T-helper 1 cell treated with Interleukin-12 subunit alpha and Interleukin-12 subunit beta and Interleukin-4 antibody, amounts not matched to agents 30 μg/mL and 1 μg/mL, for 36 hours (primary cell): ENCODE data around the gene KCTD17.

Experiments used
- H3K27ac Mint-ChIP-seq: one replicate; pipeline ENCODE4 v1.8.0; 2021; ENCODE audit warnings: mild to moderate bottlenecking, mixed read lengths
- H3K27me3 Mint-ChIP-seq: one replicate; pipeline ENCODE4 v1.8.0; 2021; ENCODE audit warnings: low read depth, mixed read lengths
- H3K36me3 Mint-ChIP-seq: one replicate; pipeline ENCODE4 v1.8.0; 2021; ENCODE audit warnings: low read depth, mixed read lengths
- H3K4me1 Mint-ChIP-seq: one replicate; pipeline ENCODE4 v1.8.0; 2021; ENCODE audit warnings: low read depth, mixed read lengths
- H3K4me3 Mint-ChIP-seq: one replicate; pipeline ENCODE4 v1.8.0; 2021; ENCODE audit warnings: mild to moderate bottlenecking, moderate library complexity, mixed read lengths
- H3K9me3 Mint-ChIP-seq: one replicate; pipeline ENCODE4 v1.8.0; 2021; ENCODE audit warnings: mixed read lengths

Gene KCTD17

DNA sequence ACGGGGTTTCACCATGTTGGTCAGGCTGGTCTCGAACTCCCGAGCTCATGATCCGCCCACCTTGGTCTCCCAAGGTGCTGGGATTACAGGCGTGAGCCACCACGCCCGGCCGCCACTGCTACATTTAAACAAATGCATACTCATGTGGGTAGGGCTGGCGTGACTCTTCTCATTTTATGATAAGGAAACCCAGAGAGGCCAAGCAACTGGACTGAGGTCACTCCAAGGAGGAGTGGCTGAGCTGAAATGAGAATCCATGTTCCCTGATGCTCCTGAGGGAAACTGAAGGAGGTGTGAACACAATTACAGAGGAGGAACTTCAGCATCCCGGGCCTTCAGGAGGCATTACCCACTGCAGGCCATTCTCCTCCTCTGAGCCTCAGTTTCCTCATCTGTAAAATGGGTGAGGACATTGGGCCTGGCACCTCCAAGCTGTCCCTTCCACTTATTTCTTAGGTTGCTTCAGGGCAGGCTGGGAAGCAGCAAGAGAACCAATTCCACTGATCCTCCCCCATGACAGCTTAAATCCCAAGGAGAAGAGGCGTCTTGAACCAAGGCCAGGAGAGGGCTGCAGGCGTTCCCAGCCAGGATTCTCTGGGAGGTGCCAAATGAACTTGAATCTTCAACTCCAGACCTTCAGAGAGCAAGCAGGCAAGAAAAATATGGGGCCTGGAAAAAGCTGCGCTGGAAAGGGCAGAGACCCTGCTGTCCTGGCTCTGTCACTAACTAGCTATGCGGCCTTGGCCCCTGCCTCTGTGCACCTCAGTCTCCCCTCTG lies 35.2 kb upstream of the KCTD17 start:
- H3K36me3 Mint-ChIP-seq, result no peaks in the 10 kb centered on the region
- H3K27me3 Mint-ChIP-seq, result peaks cover 6% of the 10 kb centered on the region
- H3K27ac Mint-ChIP-seq, result no peak overlapping the region
- no peak overlapping the region for H3K4me3 Mint-ChIP-seq
- no peaks in the 10 kb centered on the region for H3K9me3 Mint-ChIP-seq
- H3K4me1 Mint-ChIP-seq, result peaks cover 11% of the 10 kb centered on the region

DNA sequence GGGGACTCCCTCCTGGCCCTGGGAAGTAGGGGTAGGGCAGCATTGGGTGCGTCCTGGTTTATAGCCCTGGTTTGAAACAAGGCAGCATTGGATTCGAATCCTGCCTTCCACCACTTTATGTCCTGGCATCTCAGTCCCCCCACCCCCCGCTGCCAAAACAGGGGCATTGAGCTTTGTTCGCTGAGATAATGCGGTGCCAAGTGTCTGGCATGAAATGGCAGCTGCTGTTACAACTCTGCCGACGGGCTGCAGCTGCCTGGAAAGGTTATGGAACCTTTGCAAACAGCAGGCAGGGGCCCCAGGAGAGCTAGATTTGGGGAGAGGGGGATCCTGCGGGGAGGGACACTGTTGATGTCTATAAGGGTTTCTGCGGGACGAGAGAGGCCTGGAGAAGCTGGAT lies 34.2 kb upstream of the KCTD17 start:
- peaks cover 6% of the 10 kb centered on the region for H3K27me3 Mint-ChIP-seq
- no peak overlapping the region for H3K27ac Mint-ChIP-seq
- H3K9me3 Mint-ChIP-seq, result no peaks in the 10 kb centered on the region
- H3K4me3 Mint-ChIP-seq, result peak overlapping the region; percentile 40
- no peaks in the 10 kb centered on the region for H3K36me3 Mint-ChIP-seq
- H3K4me1 Mint-ChIP-seq, result peaks cover 18% of the 10 kb centered on the region

DNA sequence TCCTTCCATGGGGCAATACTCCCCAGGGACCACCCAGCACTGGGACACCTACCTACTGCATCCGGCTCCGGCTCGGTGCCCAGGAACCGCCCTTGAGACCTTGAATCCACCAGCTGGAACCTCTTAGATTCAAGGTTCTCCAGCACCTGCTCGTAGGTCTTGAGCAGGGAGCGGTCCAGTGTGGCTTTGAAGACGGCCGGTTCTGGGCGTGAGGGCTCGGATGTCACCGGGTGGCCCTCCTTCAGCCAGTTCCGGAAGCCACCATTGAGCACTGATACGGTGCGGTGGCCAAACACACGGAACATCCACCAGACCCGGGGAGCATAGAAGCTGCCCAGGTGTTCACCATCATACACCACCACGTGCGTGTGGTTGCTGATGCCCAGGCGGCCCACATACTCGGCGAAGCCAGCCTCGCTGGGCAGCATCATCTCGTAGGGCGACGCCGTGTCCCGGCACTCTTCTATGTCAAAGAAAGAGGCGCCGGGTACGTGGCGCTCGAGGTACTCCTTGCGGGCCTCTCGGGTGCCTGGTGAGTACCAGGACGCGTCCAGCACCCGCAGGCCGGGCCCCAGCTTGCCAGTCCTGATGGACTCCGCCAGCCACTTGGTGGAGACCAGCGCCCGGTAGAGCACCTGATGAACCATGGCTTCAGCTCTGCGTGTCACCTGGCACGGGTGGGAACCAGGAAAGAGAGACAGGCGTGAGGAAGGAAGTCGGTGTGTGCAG lies 33.3 kb upstream of the KCTD17 start:
- Mint-ChIP-seq H3K9me3 (no peaks in the 10 kb centered on the region), H3K27ac (peak overlapping the region; percentile 73), H3K4me3 (peak overlapping the region; percentile 82), H3K27me3 (peaks cover 6% of the 10 kb centered on the region), H3K36me3 (no peaks in the 10 kb centered on the region), H3K4me1 (peaks cover 18% of the 10 kb centered on the region)

DNA sequence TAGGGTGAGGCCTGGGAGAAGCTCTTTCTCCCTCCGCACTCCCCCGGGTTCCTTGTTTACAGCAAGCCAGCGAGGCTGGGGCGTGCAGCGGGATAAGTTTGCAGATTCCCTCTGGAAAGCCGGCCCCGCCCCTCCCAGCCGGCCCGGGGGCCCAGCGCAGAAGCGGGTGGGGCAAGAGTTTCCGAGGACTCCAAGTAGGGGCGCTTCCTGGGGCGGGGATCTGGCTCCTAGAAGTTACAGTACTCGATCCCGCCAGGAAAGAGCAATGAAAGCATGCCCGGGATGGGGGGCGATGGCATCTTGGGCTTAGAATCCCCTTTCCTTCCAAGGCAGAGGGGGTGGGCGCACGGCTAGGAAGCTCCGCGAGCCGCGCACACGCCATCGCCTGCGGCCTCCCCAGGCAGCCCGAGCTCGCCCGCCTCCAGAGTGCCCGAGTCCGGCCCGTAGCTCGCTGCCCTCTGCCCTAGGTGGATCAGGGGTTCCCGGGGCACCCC lies 32.7 kb upstream of the KCTD17 start:
- H3K36me3 Mint-ChIP-seq, result no peaks in the 10 kb centered on the region
- H3K27me3 Mint-ChIP-seq, result peaks cover 6% of the 10 kb centered on the region
- no peaks in the 10 kb centered on the region for H3K9me3 Mint-ChIP-seq
- peak overlapping the region; percentile 73 for H3K27ac Mint-ChIP-seq
- H3K4me3 Mint-ChIP-seq, result peak overlapping the region; percentile 82
- peaks cover 18% of the 10 kb centered on the region for H3K4me1 Mint-ChIP-seq

DNA sequence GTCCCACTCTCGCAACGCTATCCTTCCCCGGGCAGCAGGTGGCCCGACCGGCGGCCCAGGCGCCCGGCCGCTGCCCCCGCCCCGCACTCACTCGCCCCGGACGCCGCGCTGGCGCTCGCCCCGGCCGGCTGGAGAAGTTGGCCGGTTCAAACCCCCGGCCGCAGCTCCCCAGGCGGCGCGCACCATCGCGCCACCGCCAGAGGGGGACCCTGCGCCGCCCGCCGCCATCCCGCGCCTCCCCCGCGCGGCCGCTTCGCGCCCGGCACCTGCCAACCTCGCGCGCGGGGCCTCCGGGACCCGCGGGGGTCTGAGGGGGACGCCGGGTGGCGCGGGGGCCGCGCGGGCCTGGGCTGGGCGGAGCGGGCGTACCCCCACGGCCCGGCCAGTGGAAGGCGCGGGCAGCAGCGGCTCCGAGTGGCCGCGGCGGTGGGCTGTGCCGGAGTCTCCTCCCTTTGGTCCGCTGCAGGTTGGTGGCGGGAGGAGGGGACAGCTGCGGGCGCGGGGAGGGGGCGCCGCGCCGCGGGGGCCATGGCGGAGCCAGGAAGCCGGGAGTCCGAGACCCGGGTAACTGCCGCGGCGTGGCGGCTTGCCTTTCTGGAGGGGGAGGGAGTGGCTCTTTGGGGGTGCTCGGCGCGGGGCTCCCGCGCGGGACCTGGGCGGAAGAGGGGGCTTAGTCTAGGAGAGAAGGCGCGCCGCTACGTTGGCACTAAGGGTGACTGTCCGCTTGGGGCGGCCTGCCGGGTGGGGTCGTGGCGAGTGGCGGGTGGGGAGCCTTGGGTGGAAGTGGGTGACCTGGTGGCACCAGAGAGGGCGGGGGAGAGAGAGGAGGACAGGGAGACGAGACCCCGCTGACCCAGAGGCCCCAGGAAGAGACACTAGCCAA lies 32.0 kb upstream of the KCTD17 start, which contains the start of the genes MPST and TST:
TSS of gene MPST (plus strand) at position 434 of the 883 bp plus-strand sequence. CDS start at position 529, 95 bp downstream.
TSS of gene TST (minus strand) at position 139 of the 883 bp plus-strand sequence. CDS start 715 bp downstream, outside the sequence.
- H3K27me3 Mint-ChIP-seq, result peaks cover 6% of the 10 kb centered on the region
- no peaks in the 10 kb centered on the region for H3K36me3 Mint-ChIP-seq
- peak within 1 kb of the TSS; percentile 88 for H3K4me3 Mint-ChIP-seq
- peak within 1 kb of the TSS; percentile 73 for H3K27ac Mint-ChIP-seq
- no peaks in the 10 kb centered on the region for H3K9me3 Mint-ChIP-seq
- peaks cover 18% of the 10 kb centered on the region for H3K4me1 Mint-ChIP-seq

DNA sequence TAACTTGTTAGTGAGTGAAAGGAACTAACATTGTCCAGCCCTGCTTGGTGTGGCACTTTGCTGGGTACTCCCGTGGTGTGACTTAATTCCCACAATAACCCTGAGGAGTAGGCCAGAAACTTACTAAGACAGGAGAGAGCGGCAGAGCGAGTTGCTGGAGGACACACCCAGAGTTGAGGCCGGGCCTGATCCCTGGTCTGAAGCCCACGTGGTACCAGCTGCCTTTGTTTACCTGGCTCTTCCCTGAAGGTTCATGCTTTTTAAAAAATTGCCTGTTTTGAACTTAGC lies 31.4 kb upstream of the KCTD17 start:
- H3K27ac Mint-ChIP-seq, result peak overlapping the region; percentile 67
- H3K36me3 Mint-ChIP-seq, result peaks cover 4% of the 10 kb centered on the region
- peaks cover 3% of the 10 kb centered on the region for H3K27me3 Mint-ChIP-seq
- peaks cover 22% of the 10 kb centered on the region for H3K4me1 Mint-ChIP-seq
- no peaks in the 10 kb centered on the region for H3K9me3 Mint-ChIP-seq
- H3K4me3 Mint-ChIP-seq, result peak overlapping the region; percentile 88

DNA sequence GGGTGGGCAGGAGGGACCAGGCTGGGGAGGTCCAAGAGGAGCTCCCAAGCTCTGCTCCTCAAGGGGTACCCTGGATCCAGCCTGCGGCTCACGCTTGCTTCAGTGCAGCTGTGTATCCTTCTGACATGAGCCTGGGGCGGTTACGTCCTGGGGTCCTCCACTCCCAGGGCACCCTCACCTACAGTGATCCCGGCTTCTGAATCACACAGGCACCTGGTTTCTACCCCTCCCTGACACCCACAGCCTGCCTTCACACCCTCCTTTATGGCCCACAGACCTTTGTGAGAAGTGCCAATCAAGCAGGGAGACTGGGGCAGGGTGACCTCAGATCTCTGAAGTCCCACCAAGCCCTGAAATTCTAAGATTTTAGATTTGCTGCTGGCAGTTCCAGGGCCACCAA lies 30.5 kb upstream of the KCTD17 start:
- H3K4me1 Mint-ChIP-seq, result peaks cover 22% of the 10 kb centered on the region
- no peak overlapping the region for H3K27ac Mint-ChIP-seq
- peaks cover 5% of the 10 kb centered on the region for H3K36me3 Mint-ChIP-seq
- no peaks in the 10 kb centered on the region for H3K9me3 Mint-ChIP-seq
- no peak overlapping the region for H3K4me3 Mint-ChIP-seq
- H3K27me3 Mint-ChIP-seq, result no peaks in the 10 kb centered on the region

DNA sequence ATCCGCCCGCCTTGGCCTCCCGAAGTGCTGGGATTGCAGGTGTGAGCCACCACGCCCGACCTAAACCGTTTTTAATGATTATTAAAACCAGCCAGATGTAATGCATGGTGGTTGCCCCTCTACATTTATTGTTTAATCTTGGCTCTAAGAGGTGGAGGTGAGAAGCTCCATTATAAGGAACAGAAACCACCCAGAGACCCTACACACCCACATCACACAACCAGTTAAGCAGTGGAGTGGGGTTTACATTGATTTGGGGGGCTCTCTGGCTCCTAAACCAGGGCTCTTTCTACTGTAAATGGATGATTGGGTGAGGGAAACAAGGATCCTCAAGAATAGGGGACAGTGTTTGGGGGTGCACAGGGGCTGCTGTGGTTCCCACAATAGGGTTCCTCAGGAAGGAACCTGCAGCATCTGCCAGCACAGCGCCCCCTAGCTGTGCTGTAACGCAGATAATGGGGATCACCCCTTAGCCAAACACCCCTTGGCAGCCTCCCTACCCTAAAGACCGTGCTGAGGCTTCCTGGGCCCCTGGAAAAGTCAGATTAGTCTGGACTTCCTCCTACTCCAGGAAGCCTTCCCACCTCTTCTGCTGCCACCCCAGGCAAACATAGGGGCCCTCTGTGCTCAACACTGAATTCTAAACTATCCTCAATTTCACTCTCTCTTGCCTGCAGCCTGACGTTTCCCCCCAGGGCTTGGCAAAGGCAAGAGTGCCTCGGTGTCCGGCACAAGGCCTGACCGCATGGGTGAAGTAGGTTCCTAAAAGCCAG lies 29.6 kb upstream of the KCTD17 start:
- H3K27ac Mint-ChIP-seq, result peak overlapping the region; percentile 77
- no peaks in the 10 kb centered on the region for H3K27me3 Mint-ChIP-seq
- peaks cover 5% of the 10 kb centered on the region for H3K36me3 Mint-ChIP-seq
- peak overlapping the region; percentile 72 for H3K4me3 Mint-ChIP-seq
- H3K4me1 Mint-ChIP-seq, result peaks cover 22% of the 10 kb centered on the region
- no peaks in the 10 kb centered on the region for H3K9me3 Mint-ChIP-seq

DNA sequence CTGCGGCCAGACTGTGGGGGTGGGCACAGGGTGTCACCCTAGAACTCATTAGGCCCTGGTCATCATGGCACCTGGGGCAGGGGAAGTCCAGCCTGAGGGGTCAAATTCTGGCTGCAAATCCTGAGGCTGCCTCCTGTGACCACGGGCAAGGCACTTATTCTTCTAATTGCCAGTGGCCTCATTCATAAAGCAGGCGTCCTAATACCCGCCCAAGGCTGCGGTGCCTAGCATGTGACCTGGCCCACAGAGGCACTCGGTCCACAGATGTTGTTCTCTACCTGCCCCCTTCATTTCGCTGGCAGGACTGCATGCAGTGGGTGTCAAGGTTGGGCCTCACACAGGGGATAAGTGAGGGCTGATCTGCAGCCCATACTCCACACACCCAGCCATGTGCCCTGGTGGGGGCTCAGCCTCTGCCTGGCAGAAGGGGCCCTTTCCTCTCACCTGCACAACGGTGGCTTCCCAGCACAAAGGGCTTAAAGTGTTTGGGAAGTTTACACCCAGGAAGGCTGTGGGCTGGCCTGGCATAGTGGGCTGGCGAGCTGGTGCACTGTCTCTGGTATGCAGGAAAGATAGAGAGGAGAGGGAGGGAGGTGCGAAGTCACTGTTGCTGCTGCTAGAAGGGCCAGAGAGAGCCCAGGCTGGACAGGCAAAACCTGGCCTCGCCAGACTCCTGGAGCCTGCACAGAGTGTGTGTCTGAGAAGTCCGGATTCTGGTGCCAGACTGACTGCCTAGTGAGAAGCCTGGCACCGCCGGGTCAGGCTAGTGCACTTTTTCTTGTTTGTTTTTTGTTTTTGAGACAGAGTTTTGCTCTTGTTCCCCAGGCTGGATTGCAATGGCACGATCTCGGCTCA lies 28.8 kb upstream of the KCTD17 start:
- H3K9me3 Mint-ChIP-seq, result no peaks in the 10 kb centered on the region
- peaks cover 22% of the 10 kb centered on the region for H3K4me1 Mint-ChIP-seq
- H3K27me3 Mint-ChIP-seq, result no peaks in the 10 kb centered on the region
- no peak overlapping the region for H3K4me3 Mint-ChIP-seq
- peaks cover 5% of the 10 kb centered on the region for H3K36me3 Mint-ChIP-seq
- no peak overlapping the region for H3K27ac Mint-ChIP-seq

DNA sequence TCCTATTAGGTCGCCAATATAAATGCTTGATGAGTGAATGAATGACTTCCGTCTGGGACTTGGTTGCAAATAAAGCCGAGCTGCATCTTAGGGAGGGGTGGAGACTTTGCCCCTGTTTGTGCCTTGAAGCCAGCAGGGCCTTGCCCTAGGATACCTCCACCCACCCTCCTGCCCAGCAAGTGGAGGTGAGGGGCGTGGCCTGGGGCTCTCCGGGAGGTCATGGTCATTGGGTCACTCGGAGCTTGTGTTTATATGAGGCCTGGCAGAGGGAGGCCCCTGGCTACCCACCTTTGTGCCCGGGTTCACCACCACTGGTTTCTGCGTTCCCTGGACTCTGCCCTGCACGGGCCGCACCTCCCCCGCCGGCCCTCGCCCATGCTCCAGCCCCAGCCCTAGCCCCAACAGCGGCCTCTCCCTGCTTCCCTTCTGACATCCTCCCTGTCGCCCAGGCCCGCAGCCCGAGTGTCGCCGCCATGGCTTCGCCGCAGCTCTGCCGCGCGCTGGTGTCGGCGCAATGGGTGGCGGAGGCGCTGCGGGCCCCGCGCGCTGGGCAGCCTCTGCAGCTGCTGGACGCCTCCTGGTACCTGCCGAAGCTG lies 27.7 kb upstream of the KCTD17 start:
- H3K9me3 Mint-ChIP-seq, result no peaks in the 10 kb centered on the region
- H3K36me3 Mint-ChIP-seq, result peaks cover 5% of the 10 kb centered on the region
- H3K27me3 Mint-ChIP-seq, result no peaks in the 10 kb centered on the region
- H3K4me1 Mint-ChIP-seq, result peaks cover 20% of the 10 kb centered on the region
- H3K4me3 Mint-ChIP-seq, result no peak overlapping the region
- H3K27ac Mint-ChIP-seq, result no peak overlapping the region

DNA sequence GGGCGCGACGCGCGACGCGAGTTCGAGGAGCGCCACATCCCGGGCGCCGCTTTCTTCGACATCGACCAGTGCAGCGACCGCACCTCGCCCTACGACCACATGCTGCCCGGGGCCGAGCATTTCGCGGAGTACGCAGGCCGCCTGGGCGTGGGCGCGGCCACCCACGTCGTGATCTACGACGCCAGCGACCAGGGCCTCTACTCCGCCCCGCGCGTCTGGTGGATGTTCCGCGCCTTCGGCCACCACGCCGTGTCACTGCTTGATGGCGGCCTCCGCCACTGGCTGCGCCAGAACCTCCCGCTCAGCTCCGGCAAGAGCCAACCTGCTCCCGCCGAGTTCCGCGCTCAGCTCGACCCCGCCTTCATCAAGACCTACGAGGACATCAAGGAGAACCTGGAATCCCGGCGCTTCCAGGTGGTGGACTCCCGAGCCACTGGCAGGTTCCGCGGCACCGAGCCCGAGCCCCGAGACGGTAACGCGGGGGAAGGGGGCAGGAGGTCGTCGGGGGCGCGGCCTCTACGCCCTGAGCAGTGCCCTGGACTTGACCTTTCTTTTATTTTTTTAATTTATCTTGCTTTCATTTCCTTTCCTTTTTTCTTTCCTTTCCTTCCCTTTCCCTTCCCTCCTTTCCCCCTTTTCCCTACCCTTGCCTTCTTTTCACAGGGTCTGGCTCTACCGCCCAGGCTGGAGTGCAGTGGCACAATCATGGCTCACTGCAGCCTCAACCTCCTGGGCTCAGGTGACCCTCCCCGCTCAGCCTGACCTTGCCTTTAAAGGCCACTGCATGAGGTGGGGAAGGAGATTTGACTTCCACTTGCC lies 27.0 kb upstream of the KCTD17 start:
- Mint-ChIP-seq H3K27me3 (no peaks in the 10 kb centered on the region), H3K4me3 (no peak overlapping the region), H3K27ac (no peak overlapping the region), H3K4me1 (peaks cover 20% of the 10 kb centered on the region), H3K9me3 (no peaks in the 10 kb centered on the region), H3K36me3 (peaks cover 5% of the 10 kb centered on the region)

DNA sequence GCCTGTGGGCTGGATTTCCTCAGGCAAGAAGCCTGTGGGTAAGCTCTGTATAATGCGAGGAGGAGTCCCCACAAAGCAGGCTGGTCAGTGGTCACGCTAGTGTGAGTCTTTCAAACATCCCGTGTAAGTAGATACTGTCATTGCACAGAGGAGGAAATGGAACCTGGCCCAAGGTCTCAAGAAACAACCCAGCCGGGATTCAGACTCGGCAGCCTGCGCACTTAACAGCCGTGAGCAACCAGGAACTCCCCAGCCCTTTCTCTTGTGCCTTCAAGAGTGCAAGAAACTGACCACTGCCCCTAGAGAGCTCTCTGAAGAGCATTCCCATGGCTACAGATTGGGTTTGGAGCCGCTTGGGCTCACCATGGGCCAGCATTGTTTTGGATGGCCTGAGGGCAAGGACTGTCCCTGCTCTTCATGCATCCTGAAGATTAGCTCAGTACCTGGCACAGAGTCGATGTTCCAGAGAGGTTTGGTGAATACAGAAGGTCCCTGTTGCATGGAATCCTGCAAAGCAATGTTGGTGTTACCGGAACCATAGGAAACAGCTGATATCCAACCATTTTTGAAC lies 26.0 kb upstream of the KCTD17 start:
- Mint-ChIP-seq H3K36me3 (peaks cover 5% of the 10 kb centered on the region), H3K27ac (no peak overlapping the region), H3K27me3 (no peaks in the 10 kb centered on the region), H3K4me1 (peaks cover 13% of the 10 kb centered on the region), H3K4me3 (no peak overlapping the region), H3K9me3 (no peaks in the 10 kb centered on the region)
